GM23338 (cell line): Measurements from ENCODE around the gene ARHGAP12. TPM values are rescaled to one million over a fixed set of nuclear protein-coding genes. Genes with fewer than 3 reads are reported as not detected.

Experiments
- ATAC-seq: fragments of 200-7000 bp; cut with Tn5 transposase; 3 replicates; pipeline ENCODE4 v1.9.1; 2020
- DNase-seq: peaks from one replicate; pipeline ENCODE4 v3.0.0-alpha.2; 2015; ENCODE audit warnings: low spot score
- H2AFZ ChIP-seq: fragments of 200-600 bp; sonication (generic); 2 replicates; pipeline ENCODE4 v1.8.0; 2016; ENCODE audit warnings: antibody characterized with exemption, mild to moderate bottlenecking, moderate library complexity
- H3F3A ChIP-seq: fragments of 200-600 bp; sonication (generic); replicated peaks from 2 replicates; pipeline ENCODE4 v1.8.0; 2017; ENCODE audit warnings: antibody characterized with exemption, mixed run types, low read depth
- H3K27ac ChIP-seq: fragments of 200-600 bp; sonication (generic); 2 replicates; pipeline ENCODE4 v1.6.1; 2016; ENCODE audit warnings: low read depth
- H3K27me3 ChIP-seq: fragments of 200-600 bp; sonication (generic); 2 replicates; pipeline ENCODE4 v1.8.0; 2016; ENCODE audit warnings: mild to moderate bottlenecking, mixed run types, moderate library complexity; ENCODE audit not compliant: insufficient read depth
- H3K36me3 ChIP-seq: fragments of 200-600 bp; sonication (generic); 2 replicates; pipeline ENCODE4 v1.8.0; 2016; ENCODE audit warnings: mild to moderate bottlenecking; ENCODE audit not compliant: insufficient read depth
- H3K4me1 ChIP-seq: fragments of 200-600 bp; sonication (generic); 2 replicates; pipeline ENCODE4 v1.8.0; 2016; ENCODE audit warnings: mild to moderate bottlenecking, moderate library complexity; ENCODE audit not compliant: insufficient read depth
- H3K4me2 ChIP-seq: fragments of 200-600 bp; sonication (generic); 2 replicates; pipeline ENCODE4 v1.7.1; 2017; ENCODE audit warnings: mixed run types
- H3K4me3 ChIP-seq: fragments of 200-600 bp; sonication (generic); 2 replicates; pipeline ENCODE4 v1.6.1; 2016; ENCODE audit warnings: mixed run types
- H3K79me2 ChIP-seq: fragments of 200-600 bp; sonication (generic); replicated peaks from 2 replicates; pipeline ENCODE4 v1.8.0; 2017; ENCODE audit warnings: mild to moderate bottlenecking; ENCODE audit not compliant: insufficient read depth
- H3K9me2 ChIP-seq: fragments of 200-600 bp; sonication (generic); 2 replicates; pipeline ENCODE4 v1.8.0; 2017; ENCODE audit not compliant: insufficient read depth
- H4K20me1 ChIP-seq: fragments of 200-600 bp; sonication (generic); replicated peaks from 2 replicates; pipeline ENCODE4 v1.8.0; 2017; ENCODE audit warnings: mild to moderate bottlenecking; ENCODE audit not compliant: insufficient read depth
- H3K27ac Mint-ChIP-seq: 2 replicates; pipeline ENCODE4 v1.8.0; 2020; ENCODE audit warnings: inconsistent platforms, mild to moderate bottlenecking, moderate library complexity, mixed read lengths
- H3K27me3 Mint-ChIP-seq: 3 replicates; pipeline ENCODE4 v1.8.0; 2022; ENCODE audit warnings: low read depth, mild to moderate bottlenecking, moderate library complexity, mixed read lengths, inconsistent platforms; ENCODE audit not compliant: insufficient read depth, poor library complexity
- H3K36me3 Mint-ChIP-seq: 3 replicates; pipeline ENCODE4 v1.8.0; 2021; ENCODE audit warnings: low read depth, mild to moderate bottlenecking, inconsistent platforms, moderate library complexity, mixed read lengths
- H3K4me1 Mint-ChIP-seq: 3 replicates; pipeline ENCODE4 v1.8.0; 2020; ENCODE audit warnings: mild to moderate bottlenecking, inconsistent platforms, mixed read lengths
- H3K4me3 Mint-ChIP-seq: 3 replicates; pipeline ENCODE4 v1.8.0; 2021; ENCODE audit warnings: moderate library complexity, mild to moderate bottlenecking, inconsistent platforms, mixed read lengths
- H3K9me3 Mint-ChIP-seq: 3 replicates; pipeline ENCODE4 v1.8.0; 2020; ENCODE audit warnings: moderate library complexity, mild to moderate bottlenecking, inconsistent platforms, mixed read lengths
- CTCF ChIP-seq, 2 experiments: fragments of 200-600 bp in 1 of 2; sonication (generic) in 1 of 2; conservative IDR thresholded peaks; 2 replicates each; pipeline versions ENCODE4 v1.5.1 to v1.6.1; 2016 to 2017; ENCODE audit warnings: antibody characterized with exemption in 2 of 2, low read depth in 2 of 2, mild to moderate bottlenecking in 2 of 2, moderate library complexity in 1 of 2
- STAT1 ChIP-seq: IDR thresholded peaks from one replicate; pipeline ENCODE4 v1.6.1; 2016; ENCODE audit warnings: antibody characterized with exemption; ENCODE audit not compliant: unreplicated experiment
- ZNF462 ChIP-seq: fragments of 250-450 bp; sonication (Bioruptor Pico); IDR thresholded peaks from 2 replicates; pipeline ENCODE4 v1.5.0; 2020; ENCODE audit warnings: mild to moderate bottlenecking, moderate library complexity
- polyA plus RNA-seq: library from polyadenylated mRNA; unstranded; fragments of >200 nt; fragmentation: Nextera tagmentation; extraction: Ambion mirVana; gene quantifications from 2 replicates; pipeline ENCODE4 v1.2.1, GENCODE V29; 2016
- total RNA-seq: library from RNA; depleted of rRNA; stranded (reverse); fragments of >200 nt; shearing (Covaris generic); gene quantifications from 2 replicates; pipeline ENCODE4 v1.2.3, GENCODE V29; 2014

ARHGAP12 gene
- total and polyA plus RNA-seq, 2 experiments from 2014 or later, result 27.5 to 50.7 TPM

GRCh38 chr10:31816318-31816717 is 112.3 kb downstream of the ARHGAP12 start (continued):
- no peak for TF ChIP-seq ZNF462 (CRISPR knock-in tag)
- TF ChIP-seq CTCF (conservative IDR thresholded peaks at IDR 0.05; ENCODE audit: low read depth in 2 of 2), result no peak

- Mint-ChIP-seq H3K9me3 (no peaks in the 10 kb centered on the region), H3K27me3 (no peaks in the 10 kb centered on the region), H3K27ac (no peak overlapping the region), H3K36me3 (peaks cover 29% of the 10 kb centered on the region; the same call in 2 of the 3 replicates), H3K4me1 (peaks cover 4% of the 10 kb centered on the region; the same call in 1 of the 3 replicates), H3K4me3 (no peak overlapping the region)
- no peaks in the 10 kb centered on the region for H3F3A ChIP-seq
- DNase-seq (peak; percentile 47), ATAC-seq (peak; percentile 30; the same call in 1 of the 3 replicates)
- TF ChIP-seq STAT1, result no peak
- TF ChIP-seq CTCF (conservative IDR thresholded peaks at IDR 0.05; ENCODE audit: low read depth in 2 of 2), result peak; percentile 47 to 78; a peak in 3 of 4 replicates
- no peak overlapping the region for H3K4me2 ChIP-seq
- no peaks in the 10 kb centered on the region for H3K79me2 ChIP-seq
- no peaks in the 10 kb centered on the region; the same call in 1 of the 2 replicates for H3K36me3 ChIP-seq
- no peaks in the 10 kb centered on the region for H4K20me1 ChIP-seq
- H2AFZ ChIP-seq, result no peak overlapping the region
- H3K27me3 ChIP-seq, result no peaks in the 10 kb centered on the region
- H3K9me2 ChIP-seq, result no peaks in the 10 kb centered on the region
- no peaks in the 10 kb centered on the region for H3K4me1 ChIP-seq
- H3K27ac ChIP-seq, result no peak overlapping the region
- no peak overlapping the region for H3K4me3 ChIP-seq
These were observed 120.1 kb downstream of the ARHGAP12 start for GRCh38 chr10:31808258-31809218.
